ENCODE data around the gene AGPAT1. TPM values are rescaled to one million over a fixed set of nuclear protein-coding genes. Genes with fewer than 3 reads are reported as not detected.

AGPAT1 gene
- total and polyA plus RNA-seq, 2 of the 8 experiments (the other 6 are each of a cell fraction or from before 2014, with no cell fraction given) = 96.0 to 222 TPM

- Histone ChIP-seq H2BK12ac (ENCODE audit: low read depth, low read length) (no peak overlapping the region), H3K4me3 (ENCODE audit: extremely low read depth in 1 of 4, insufficient read depth in 2 of 4, low read depth in 3 of 4, low read length in 4 of 4) (no peak overlapping the region), H3K56ac (replicated peaks; ENCODE audit: insufficient read length, low read depth, low read length) (no peak overlapping the region), H2BK15ac (ENCODE audit: low read length) (no peak overlapping the region), H3K4ac (replicated peaks; ENCODE audit: insufficient read length, low read depth, low read length) (no peak overlapping the region), H2BK20ac (ENCODE audit: low read length) (no peak overlapping the region), H3K27me3 (replicated peaks in 1 of 4; ENCODE audit: control insufficient read depth in 3 of 4, extremely low read depth in 1 of 4, insufficient read depth in 3 of 4, low read length in 3 of 4) (no peaks in the 10 kb centered on the region), H3K14ac (ENCODE audit: insufficient read length) (no peak overlapping the region), H2BK5ac (ENCODE audit: low read depth, low read length) (no peak overlapping the region), H2AK5ac (ENCODE audit: low read depth, low read length) (no peak overlapping the region), H4K5ac (ENCODE audit: insufficient read length, low read depth, low read length) (no peak overlapping the region), H3K27ac (ENCODE audit: low read depth, low read length) (no peak overlapping the region), H4K91ac (replicated peaks; ENCODE audit: insufficient read length, low read length) (no peak overlapping the region), H3K4me1 (replicated peaks in 1 of 4; ENCODE audit: control insufficient read depth in 3 of 4, insufficient read depth in 4 of 4, low read length in 3 of 4) (peaks cover 1 to 12% (median 6%) of the 10 kb centered on the region in 4 experiments; a peak in 5 of 7 replicates), H3K23me2 (ENCODE audit: low read depth, low read length) (no peaks in the 10 kb centered on the region), H3K23ac (ENCODE audit: insufficient read length) (no peak overlapping the region), H3K79me2 (ENCODE audit: control insufficient read depth in 1 of 2, insufficient read depth in 2 of 2, low read length in 2 of 2) (peaks cover 2 to 20% of the 10 kb centered on the region in 2 experiments), H3K36me3 (ENCODE audit: control insufficient read depth in 2 of 4, insufficient read depth in 4 of 4, low read length in 3 of 4) (peaks cover 4 to 41% (median 30%) of the 10 kb centered on the region in 4 experiments), H4K20me1 (replicated peaks in 1 of 2; ENCODE audit: control insufficient read depth in 1 of 2, insufficient read depth in 2 of 2, low read length in 2 of 2) (peaks cover 2 to 7% of the 10 kb centered on the region in 2 experiments), H2AFZ (ENCODE audit: low read length) (no peak overlapping the region), H2BK120ac (replicated peaks; ENCODE audit: low read depth, low read length) (no peak overlapping the region), H3K9me3 (ENCODE audit: insufficient read depth in 2 of 2, low read depth in 1 of 2, low read length in 1 of 2) (no peaks in the 10 kb centered on the region), H3K4me2 (ENCODE audit: insufficient read depth in 1 of 2, low read depth in 2 of 2, low read length in 2 of 2) (no peak overlapping the region), H3K18ac (ENCODE audit: extremely low read depth, low read length) (no peak overlapping the region), H3K9ac (replicated peaks in 1 of 4; ENCODE audit: extremely low read depth in 1 of 4, low read depth in 3 of 4, low read length in 3 of 4) (no peak overlapping the region), H4K8ac (ENCODE audit: extremely low read depth, insufficient read depth, low read length) (no peak overlapping the region), H3K79me1 (ENCODE audit: low read depth, low read length) (no peaks in the 10 kb centered on the region; the same call in 1 of the 2 replicates)
- 85% methylated on average over 10 of the region's 11 CpGs; no CpG with 5 or more reads in 1 of the 2 experiments for WGBS, 2 experiments (ENCODE audit: extremely low coverage in 1 of 2, insufficient coverage in 1 of 2, insufficient read length in 1 of 2, insufficient replicate concordance in 2 of 2, low coverage in 1 of 2, low lambda C conversion rate in 2 of 2, missing lambda C conversion rate in 1 of 2)
- no peak for FAIRE-seq
- DNase-seq (ENCODE audit: low read depth in 1 of 2, low spot score in 2 of 2) = no peak
- ChIA-PET POLR2A (ENCODE audit: partially characterized antibody) (interaction anchor here (0.6 to 6.8 kb wide), 12 partner anchors 8 to 122 kb away, joined by 3 to 49 read pairs (median 3); partner anchors contain the start of genes AGPAT1, ATF6B, FKBPL and PRRT1), CTCF (ENCODE audit: partially characterized antibody) (interaction anchor here (0.6 to 6.7 kb wide), 10 partner anchors 12 to 355 kb away, joined by 3 to 72 read pairs (median 4); partner anchors contain the start of genes GPSM3 and PRRT1)
- TF ChIP-seq RNF2 (IDR thresholded peaks at IDR 0.05; ENCODE audit: borderline replicate concordance, low read depth, low read length, missing control alignments, poor library complexity, severe bottlenecking) (no peak), SAP30 (IDR thresholded peaks at IDR 0.05; ENCODE audit: insufficient read depth, insufficient replicate concordance, low read length) (no peak), CTCF (IDR thresholded peaks at IDR 0.05; ENCODE audit: control extremely low read depth in 1 of 3, insufficient read depth in 1 of 3, low read depth in 1 of 3, low read length in 3 of 3) (peak in 2 of 3 experiments; percentile 9 to 19; a peak in 1 of 4 replicates), CBX5 (IDR thresholded peaks at IDR 0.05; ENCODE audit: low read depth, low read length) (no peak), RBBP5 (IDR thresholded peaks at IDR 0.05; ENCODE audit: borderline replicate concordance, low read depth, low read length) (no peak), CHD2 (IDR thresholded peaks at IDR 0.05; ENCODE audit: low read length) (no peak), TEAD4 (IDR thresholded peaks at IDR 0.05; ENCODE audit: low read depth, low read length) (no peak), KDM1A (IDR thresholded peaks at IDR 0.05; ENCODE audit: borderline replicate concordance, low read length) (no peak)
Observed at GRCh38 chr6:32168807-32169591, 6.9 kb downstream of the AGPAT1 start.
